ENCODE data around the gene EIF3K. TPM values are rescaled to one million over a fixed set of nuclear protein-coding genes. Genes with fewer than 3 reads are reported as not detected.

Gene EIF3K
- total and polyA plus RNA-seq, 2 of the 8 experiments (the other 6 are each of a cell fraction or from before 2014, with no cell fraction given): 329 to 937 TPM

- TF ChIP-seq USF2 (IDR thresholded peaks at IDR 0.05; ENCODE audit: low read length): no peak
- no peak for TF ChIP-seq ZNF274 (IDR thresholded peaks at IDR 0.05; ENCODE audit: borderline replicate concordance, extremely low read depth, low read length)
Measured at GRCh38 chr19:38671654-38672053, 52.7 kb downstream of the EIF3K start (continued).

Data from H1 (cell line).